Endodermal cell (in vitro differentiated cells): ENCODE results near the gene PAX5. TPM values are rescaled to one million over a fixed set of nuclear protein-coding genes. Genes with fewer than 3 reads are reported as not detected.

Experiments used
- DNase-seq: peaks from one replicate; pipeline ENCODE4 v3.0.0-alpha.2; 2017
- H3K27ac ChIP-seq: 2 replicates; pipeline ENCODE4 v1.5.1; 2013; ENCODE audit warnings: mild to moderate bottlenecking, low read depth, low read length, moderate library complexity
- H3K27me3 ChIP-seq: 2 replicates; pipeline ENCODE4 v1.6.1; 2013; ENCODE audit warnings: mild to moderate bottlenecking, low read length, moderate library complexity; ENCODE audit not compliant: insufficient read depth, control insufficient read depth, poor library complexity, severe bottlenecking
- H3K36me3 ChIP-seq: 2 replicates; pipeline ENCODE4 v1.7.0; 2013; ENCODE audit warnings: mild to moderate bottlenecking, low read length, moderate library complexity; ENCODE audit not compliant: control insufficient read depth, insufficient read depth
- H3K4me1 ChIP-seq: one replicate; pipeline ENCODE4 v1.7.0; 2013; ENCODE audit warnings: low read length; ENCODE audit not compliant: control insufficient read depth, insufficient read depth
- H3K4me3 ChIP-seq: 2 replicates; pipeline ENCODE4 v1.5.1; 2013; ENCODE audit warnings: mild to moderate bottlenecking, low read length, moderate library complexity
- H3K9ac ChIP-seq: 2 replicates; pipeline ENCODE4 v1.6.1; 2013; ENCODE audit warnings: mild to moderate bottlenecking, low read length, moderate library complexity; ENCODE audit not compliant: poor library complexity, severe bottlenecking; ENCODE audit errors: extremely low read depth
- H3K9me3 ChIP-seq: 2 replicates; pipeline ENCODE4 v1.6.1; 2013; ENCODE audit warnings: mild to moderate bottlenecking, low read length, moderate library complexity; ENCODE audit not compliant: control insufficient read depth
- H3K27ac Mint-ChIP-seq: 2 replicates; pipeline ENCODE4 v1.8.0; 2020; ENCODE audit warnings: mixed read lengths
- H3K27me3 Mint-ChIP-seq: 2 replicates; pipeline ENCODE4 v1.8.0; 2021; ENCODE audit warnings: mild to moderate bottlenecking, mixed read lengths; ENCODE audit not compliant: insufficient read depth
- H3K36me3 Mint-ChIP-seq: 2 replicates; pipeline ENCODE4 v1.8.0; 2020; ENCODE audit warnings: low read depth, mixed read lengths
- H3K4me1 Mint-ChIP-seq: 2 replicates; pipeline ENCODE4 v1.8.0; 2020; ENCODE audit warnings: mixed read lengths
- H3K4me3 Mint-ChIP-seq: 2 replicates; pipeline ENCODE4 v1.8.0; 2020; ENCODE audit warnings: mild to moderate bottlenecking, moderate library complexity, mixed read lengths
- H3K9me3 Mint-ChIP-seq: 2 replicates; pipeline ENCODE4 v1.8.0; 2020; ENCODE audit warnings: mild to moderate bottlenecking, mixed read lengths
- WGBS, 2 experiments: methylation state at CpG; one replicate each; pipeline versions ENCODE4 v1.1.5 to v1.1.7; 2013; ENCODE audit warnings: missing lambda C conversion rate in 2 of 2, mixed read lengths in 1 of 2; ENCODE audit not compliant: insufficient coverage in 1 of 2, insufficient read length in 1 of 2; 5-methylcytosine and 5-hydroxymethylcytosine counted together
- total RNA-seq, 2 donors: library from RNA; stranded (reverse); fragmentation: NEBNext Ultra II Directional in 1 of 2; extraction: Animal tissue kit (Norgen Biotek cat#: 25700) in 1 of 2; gene quantifications; 2 replicates in 1 of 2; 3 replicates in 1 of 2; pipeline ENCODE4 v1.2.1, GENCODE V29; 2021
- TF ChIP-seq, protein P1 (sequence below): fragments of 200-600 bp; sonication (generic); conservative IDR thresholded peaks from 2 replicates; pipeline ENCODE4 v1.5.0; 2021; ENCODE audit warnings: antibody characterized with exemption, mild to moderate bottlenecking

PAX5 gene
- total RNA-seq, 2 donors from 2014 or later = 0.15 TPM; not detected in 1

DNA sequence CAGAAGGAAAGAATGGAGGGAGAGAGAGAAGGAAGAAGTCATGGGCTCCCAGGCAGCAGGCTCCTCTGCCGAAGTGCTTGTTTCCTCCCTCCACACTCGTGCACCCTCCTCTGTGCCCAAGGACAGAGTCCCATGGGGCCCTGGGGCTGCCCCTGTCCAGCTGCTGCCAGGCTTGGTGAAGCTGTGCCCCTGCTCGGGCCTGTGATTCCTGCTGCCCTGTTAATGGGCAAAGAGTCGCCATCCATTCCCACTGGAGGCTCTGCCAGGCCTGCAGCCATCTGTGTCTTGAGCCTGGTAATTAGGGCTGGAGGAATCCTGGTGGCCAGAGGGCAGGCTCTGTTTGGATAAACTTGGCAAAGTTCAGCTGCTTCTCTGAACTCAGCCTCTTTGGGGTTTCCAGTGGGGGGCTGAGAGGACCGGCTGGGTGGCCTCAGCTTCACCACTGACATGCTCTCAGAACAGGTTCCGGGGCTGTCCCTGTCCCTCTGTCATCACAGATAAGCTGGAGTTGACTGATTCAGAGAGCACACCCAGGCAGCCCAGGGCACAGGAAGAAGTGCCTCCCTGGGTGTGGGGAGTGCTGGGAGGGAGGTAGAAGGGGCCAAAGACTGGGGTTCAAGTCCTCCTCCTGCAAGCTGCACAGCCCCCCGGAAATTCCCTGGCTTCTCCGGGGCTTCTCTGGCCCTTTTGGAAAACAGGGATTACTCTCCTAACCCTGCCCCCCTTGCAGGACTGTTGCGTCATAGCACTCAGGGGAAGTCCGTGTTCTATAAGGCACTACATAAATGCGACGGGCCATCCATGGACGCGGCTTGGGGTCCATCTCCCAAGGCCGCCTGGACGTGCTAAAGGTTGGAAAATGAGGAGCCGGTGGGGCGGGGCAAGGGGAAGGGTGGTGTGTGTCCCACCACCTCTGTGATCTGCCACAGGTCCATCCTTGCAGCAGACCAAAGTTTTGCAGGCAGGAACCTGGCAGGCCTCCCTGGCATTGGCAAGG lies 154.8 kb downstream of the PAX5 start:
- TF ChIP-seq, protein P1, sequence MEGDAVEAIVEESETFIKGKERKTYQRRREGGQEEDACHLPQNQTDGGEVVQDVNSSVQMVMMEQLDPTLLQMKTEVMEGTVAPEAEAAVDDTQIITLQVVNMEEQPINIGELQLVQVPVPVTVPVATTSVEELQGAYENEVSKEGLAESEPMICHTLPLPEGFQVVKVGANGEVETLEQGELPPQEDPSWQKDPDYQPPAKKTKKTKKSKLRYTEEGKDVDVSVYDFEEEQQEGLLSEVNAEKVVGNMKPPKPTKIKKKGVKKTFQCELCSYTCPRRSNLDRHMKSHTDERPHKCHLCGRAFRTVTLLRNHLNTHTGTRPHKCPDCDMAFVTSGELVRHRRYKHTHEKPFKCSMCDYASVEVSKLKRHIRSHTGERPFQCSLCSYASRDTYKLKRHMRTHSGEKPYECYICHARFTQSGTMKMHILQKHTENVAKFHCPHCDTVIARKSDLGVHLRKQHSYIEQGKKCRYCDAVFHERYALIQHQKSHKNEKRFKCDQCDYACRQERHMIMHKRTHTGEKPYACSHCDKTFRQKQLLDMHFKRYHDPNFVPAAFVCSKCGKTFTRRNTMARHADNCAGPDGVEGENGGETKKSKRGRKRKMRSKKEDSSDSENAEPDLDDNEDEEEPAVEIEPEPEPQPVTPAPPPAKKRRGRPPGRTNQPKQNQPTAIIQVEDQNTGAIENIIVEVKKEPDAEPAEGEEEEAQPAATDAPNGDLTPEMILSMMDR = no peak

DNA sequence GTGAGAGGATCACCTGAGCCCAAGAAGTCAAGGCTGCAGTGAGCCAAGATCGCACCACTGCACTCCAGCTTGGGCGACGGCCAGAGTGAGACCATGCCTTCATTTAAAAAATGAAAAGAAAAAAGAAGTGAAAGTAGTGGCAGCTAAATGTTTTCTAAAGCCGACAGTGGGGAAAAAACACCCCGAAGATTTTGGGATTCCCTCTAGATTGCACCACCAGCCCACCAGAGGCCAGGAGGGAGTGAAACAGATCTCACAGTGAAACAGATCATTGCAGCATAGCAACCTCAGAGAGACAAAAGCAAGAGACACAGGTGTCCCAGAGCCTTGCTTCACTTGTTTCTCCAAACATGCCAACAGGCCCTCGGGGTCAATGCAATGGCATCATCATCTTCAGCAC lies 156.8 kb downstream of the PAX5 start:
- H3K27ac ChIP-seq = no peak overlapping the region
- H3K9me3 Mint-ChIP-seq = peaks cover 7% of the 10 kb centered on the region
- peaks cover 33% of the 10 kb centered on the region for H3K27me3 ChIP-seq
- no peaks in the 10 kb centered on the region for H3K36me3 Mint-ChIP-seq
- H3K4me3 ChIP-seq = no peak overlapping the region
- no peaks in the 10 kb centered on the region for H3K4me1 Mint-ChIP-seq
- TF ChIP-seq, protein P1 = no peak
- no peak overlapping the region for H3K4me3 Mint-ChIP-seq
- WGBS, 2 experiments = 93 to 95% methylated on average over 6 of the region's 6 CpGs
- peaks cover 7% of the 10 kb centered on the region for H3K9me3 ChIP-seq
- no peak for DNase-seq
- no peaks in the 10 kb centered on the region for H3K36me3 ChIP-seq
- H3K9ac ChIP-seq = no peak overlapping the region
- no peak overlapping the region for H3K27ac Mint-ChIP-seq
- H3K4me1 ChIP-seq = no peaks in the 10 kb centered on the region
- H3K27me3 Mint-ChIP-seq = peaks cover 73% of the 10 kb centered on the region

More for the DNA sequence above, 154.8 kb downstream of the PAX5 start:
- Histone ChIP-seq H3K9me3 (peaks cover 7% of the 10 kb centered on the region), H3K4me1 (no peaks in the 10 kb centered on the region), H3K27me3 (peaks cover 34% of the 10 kb centered on the region), H3K27ac (no peak overlapping the region), H3K9ac (no peak overlapping the region), H3K4me3 (no peak overlapping the region), H3K36me3 (no peaks in the 10 kb centered on the region)
- Mint-ChIP-seq H3K4me1 (no peaks in the 10 kb centered on the region), H3K27me3 (peaks cover 70% of the 10 kb centered on the region), H3K27ac (no peak overlapping the region), H3K9me3 (peaks cover 7% of the 10 kb centered on the region), H3K36me3 (no peaks in the 10 kb centered on the region), H3K4me3 (no peak overlapping the region)
- no peak for DNase-seq
- WGBS, 2 experiments = 87% methylated on average over 14 to 18 of the region's 18 CpGs

DNA sequence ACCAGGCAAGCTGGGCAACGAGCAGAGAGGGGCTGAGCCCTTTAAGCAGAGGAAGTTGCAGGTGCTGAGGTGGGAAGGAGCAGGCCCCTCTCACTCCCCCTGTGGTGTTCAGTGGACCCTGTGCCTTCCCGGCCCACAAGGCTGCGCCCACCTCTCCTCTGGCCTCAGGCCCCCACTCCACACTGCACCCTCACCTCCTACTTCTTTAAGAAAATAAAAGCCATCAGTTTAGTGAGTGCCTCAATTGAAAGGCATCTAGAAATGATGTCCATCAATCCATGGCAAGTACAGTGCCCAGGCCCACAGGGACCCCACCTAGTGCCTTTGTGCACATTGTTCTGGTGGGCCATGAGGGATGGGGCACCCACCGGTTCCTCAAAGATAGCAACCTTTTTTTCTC lies 158.0 kb downstream of the PAX5 start:
- DNase-seq = no peak
- H3K4me1 Mint-ChIP-seq = no peaks in the 10 kb centered on the region
- no peak overlapping the region for H3K4me3 ChIP-seq
- H3K9me3 Mint-ChIP-seq = peaks cover 7% of the 10 kb centered on the region
- peaks cover 7% of the 10 kb centered on the region for H3K9me3 ChIP-seq
- TF ChIP-seq, protein P1 = no peak
- no peak overlapping the region for H3K27ac Mint-ChIP-seq
- no peaks in the 10 kb centered on the region for H3K4me1 ChIP-seq
- no peak overlapping the region for H3K9ac ChIP-seq
- H3K27me3 Mint-ChIP-seq = peaks cover 76% of the 10 kb centered on the region
- H3K36me3 Mint-ChIP-seq = no peaks in the 10 kb centered on the region
- no peaks in the 10 kb centered on the region for H3K36me3 ChIP-seq
- no peak overlapping the region for H3K27ac ChIP-seq
- 87 to 100% methylated on average over 1 to 4 of the region's 4 CpGs for WGBS, 2 experiments
- peaks cover 45% of the 10 kb centered on the region for H3K27me3 ChIP-seq
- H3K4me3 Mint-ChIP-seq = no peak overlapping the region
